ENCODE measurements around the gene NEURL4.

GRCh38 chr17:7357381-7357780, 28.2 kb upstream of the NEURL4 start:
- TF ChIP-seq CTCF (conservative IDR thresholded peaks at IDR 0.05) (no peak), EZH2 (IDR thresholded peaks at IDR 0.05; ENCODE audit: low read depth) (no peak)

Data from PC-9 (cell line).